Measurements from ENCODE around the gene DNM3. TPM values are rescaled to one million over a fixed set of nuclear protein-coding genes. Genes with fewer than 3 reads are reported as not detected.

DNM3 gene
- total and polyA plus RNA-seq, 2 of the 8 experiments (the other 6 are each of a cell fraction or from before 2014, with no cell fraction given): 2.0 to 8.5 TPM

DNA sequence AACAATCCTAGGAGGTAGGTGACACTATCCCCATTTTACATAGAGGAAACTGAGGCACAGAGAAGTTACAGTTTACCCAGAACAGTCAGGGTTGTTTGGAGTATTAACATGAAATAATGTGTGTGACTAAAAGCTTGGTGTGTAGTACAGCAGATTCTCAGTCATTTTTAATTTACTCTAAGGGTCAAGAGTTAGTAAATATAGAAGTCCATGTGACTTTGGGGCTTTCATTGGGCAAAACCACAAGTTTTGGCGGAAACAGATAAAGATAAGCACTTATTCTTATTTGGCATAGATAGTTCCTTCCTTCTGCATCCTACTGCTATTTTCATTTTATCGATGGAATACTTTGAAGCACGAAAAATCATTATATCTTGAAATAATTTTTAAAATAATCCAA is 128.5 kb downstream of the DNM3 start (continued):
- TF ChIP-seq HDAC6 (IDR thresholded peaks at IDR 0.05; ENCODE audit: low read depth, low read length) (no peak), POLR2AphosphoS5 (IDR thresholded peaks at IDR 0.05; ENCODE audit: low read depth, low read length) (no peak), BACH1 (IDR thresholded peaks at IDR 0.05; ENCODE audit: low read length) (no peak), CHD1 (IDR thresholded peaks at IDR 0.05; ENCODE audit: low read depth, low read length) (no peak)
- TF ChIP-seq, protein P1, sequence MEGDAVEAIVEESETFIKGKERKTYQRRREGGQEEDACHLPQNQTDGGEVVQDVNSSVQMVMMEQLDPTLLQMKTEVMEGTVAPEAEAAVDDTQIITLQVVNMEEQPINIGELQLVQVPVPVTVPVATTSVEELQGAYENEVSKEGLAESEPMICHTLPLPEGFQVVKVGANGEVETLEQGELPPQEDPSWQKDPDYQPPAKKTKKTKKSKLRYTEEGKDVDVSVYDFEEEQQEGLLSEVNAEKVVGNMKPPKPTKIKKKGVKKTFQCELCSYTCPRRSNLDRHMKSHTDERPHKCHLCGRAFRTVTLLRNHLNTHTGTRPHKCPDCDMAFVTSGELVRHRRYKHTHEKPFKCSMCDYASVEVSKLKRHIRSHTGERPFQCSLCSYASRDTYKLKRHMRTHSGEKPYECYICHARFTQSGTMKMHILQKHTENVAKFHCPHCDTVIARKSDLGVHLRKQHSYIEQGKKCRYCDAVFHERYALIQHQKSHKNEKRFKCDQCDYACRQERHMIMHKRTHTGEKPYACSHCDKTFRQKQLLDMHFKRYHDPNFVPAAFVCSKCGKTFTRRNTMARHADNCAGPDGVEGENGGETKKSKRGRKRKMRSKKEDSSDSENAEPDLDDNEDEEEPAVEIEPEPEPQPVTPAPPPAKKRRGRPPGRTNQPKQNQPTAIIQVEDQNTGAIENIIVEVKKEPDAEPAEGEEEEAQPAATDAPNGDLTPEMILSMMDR (IDR thresholded peaks at IDR 0.05; ENCODE audit: control extremely low read depth in 1 of 3, insufficient read depth in 1 of 3, low read depth in 1 of 3, low read length in 3 of 3): no peak

Data from H1 (cell line).